Natural killer cell (primary cell): ENCODE results near the gene MTMR3. TPM values are rescaled to one million over a fixed set of nuclear protein-coding genes. Genes with fewer than 3 reads are reported as not detected.

ENCODE experiments used
- ATAC-seq, 3 donors: fragments of 150-1000 bp in 2 of 3; fragments of 200-7000 bp in 1 of 3; cut with Tn5 transposase; 1 replicate in 1 of 3; 2 replicates in 2 of 3; pipeline ENCODE4 v1.10.0; 2021; ENCODE audit warnings: mild to moderate bottlenecking in 2 of 3, moderate library complexity in 2 of 3
- DNase-seq, 2 donors: peaks; one replicate each; pipeline versions ENCODE4 v3.0.0 to v3.0.0-alpha.2; 2013 to 2021; ENCODE audit warnings: mixed read lengths in 1 of 2
- H3K27ac ChIP-seq: one replicate; pipeline ENCODE4 v1.5.1; 2013; ENCODE audit warnings: mild to moderate bottlenecking, low read length
- H3K27me3 ChIP-seq: one replicate; pipeline ENCODE4 v1.6.1; 2013; ENCODE audit warnings: low read length; ENCODE audit not compliant: control insufficient read depth, insufficient read depth
- H3K36me3 ChIP-seq: one replicate; pipeline ENCODE4 v1.6.1; 2013; ENCODE audit warnings: low read length; ENCODE audit not compliant: control insufficient read depth, insufficient read depth
- H3K4me1 ChIP-seq: one replicate; pipeline ENCODE4 v1.6.1; 2013; ENCODE audit warnings: low read length; ENCODE audit not compliant: control insufficient read depth, insufficient read depth
- H3K4me3 ChIP-seq: one replicate; pipeline ENCODE4 v1.5.1; 2013; ENCODE audit warnings: low read length
- H3K9me3 ChIP-seq: one replicate; pipeline ENCODE4 v1.6.1; 2013; ENCODE audit warnings: low read length; ENCODE audit not compliant: control insufficient read depth, insufficient read depth
- H3K27ac Mint-ChIP-seq, 2 donors: one replicate each; pipeline ENCODE4 v1.8.0; 2022; ENCODE audit warnings: mild to moderate bottlenecking in 2 of 2, mixed read lengths in 2 of 2, moderate library complexity in 1 of 2
- H3K27me3 Mint-ChIP-seq, 2 donors: one replicate each; pipeline ENCODE4 v1.8.0; 2022; ENCODE audit warnings: low read depth in 2 of 2, mixed read lengths in 2 of 2
- H3K36me3 Mint-ChIP-seq: one replicate; pipeline ENCODE4 v1.8.0; 2022; ENCODE audit warnings: mixed read lengths
- H3K4me1 Mint-ChIP-seq, 2 donors: one replicate each; pipeline ENCODE4 v1.8.0; 2022; ENCODE audit warnings: mixed read lengths in 2 of 2
- H3K4me3 Mint-ChIP-seq: one replicate; pipeline ENCODE4 v1.8.0; 2022; ENCODE audit warnings: mild to moderate bottlenecking, moderate library complexity, mixed read lengths
- H3K9me3 Mint-ChIP-seq, 2 donors: one replicate each; pipeline ENCODE4 v1.8.0; 2022; ENCODE audit warnings: mixed read lengths in 2 of 2
- WGBS: methylation state at CpG from one replicate; pipeline ENCODE4 v1.1.7; 2013; ENCODE audit warnings: missing lambda C conversion rate; ENCODE audit not compliant: insufficient coverage; 5-methylcytosine and 5-hydroxymethylcytosine counted together
- intact Hi-C: fragments of 100-400 bp; cut with micrococcal nuclease; formaldehyde crosslinking; loops from one replicate; pipeline ENCODE4 v1.14.2; 2022
- total RNA-seq, 4 donors: library from RNA; stranded (reverse); fragments of 120-200 nt in 1 of 4; gene quantifications; one replicate each; pipeline versions ENCODE4 v1.2.3 to v1.2.4, GENCODE V29; 2013 to 2022
- TF ChIP-seq, protein P1 (sequence below): fragments of 200-600 bp; IDR thresholded peaks from one replicate; pipeline ENCODE4 v1.8.0; 2022; ENCODE audit warnings: antibody characterized with exemption

Gene MTMR3
- total RNA-seq, 3 donors from 2014 or later (not counting 1 experiment from before 2014, with no cell fraction given), result 62.1 to 83.4 (median 75.6) TPM

DNA sequence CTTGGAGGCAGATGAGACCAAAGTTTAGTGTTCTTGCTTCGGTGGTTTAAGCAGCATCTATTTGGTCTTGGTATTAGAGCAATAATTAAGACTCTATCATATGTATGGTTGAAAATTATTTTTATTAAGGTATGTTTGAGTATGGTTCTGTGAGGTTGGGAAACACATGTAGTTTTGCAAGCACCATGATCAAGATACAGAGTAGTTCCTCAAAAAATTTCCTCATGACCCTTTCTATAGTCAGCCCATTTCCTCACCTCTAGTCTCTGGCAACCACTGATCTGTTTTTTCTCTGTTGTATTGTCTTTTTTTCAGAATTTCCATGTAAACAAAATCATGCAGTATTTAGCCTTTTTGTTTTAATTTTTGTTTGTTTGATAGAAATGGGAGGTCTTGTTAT, 18.4 kb downstream of the MTMR3 start:
- intact Hi-C loops, result no loop called here
- 100% methylated on average over 1 of the region's 1 CpG for WGBS
- Histone ChIP-seq H3K27ac (no peak overlapping the region), H3K27me3 (no peaks in the 10 kb centered on the region), H3K4me3 (no peak overlapping the region), H3K36me3 (no peaks in the 10 kb centered on the region), H3K4me1 (no peaks in the 10 kb centered on the region), H3K9me3 (no peaks in the 10 kb centered on the region)
- Mint-ChIP-seq H3K4me3 (no peak overlapping the region), H3K36me3 (no peaks in the 10 kb centered on the region), H3K27ac (no peak overlapping the region), H3K4me1 (peaks cover 29 to 35% of the 10 kb centered on the region in 2 donors), H3K27me3 (no peaks in the 10 kb centered on the region), H3K9me3 (no peaks in the 10 kb centered on the region)
- TF ChIP-seq, protein P1, sequence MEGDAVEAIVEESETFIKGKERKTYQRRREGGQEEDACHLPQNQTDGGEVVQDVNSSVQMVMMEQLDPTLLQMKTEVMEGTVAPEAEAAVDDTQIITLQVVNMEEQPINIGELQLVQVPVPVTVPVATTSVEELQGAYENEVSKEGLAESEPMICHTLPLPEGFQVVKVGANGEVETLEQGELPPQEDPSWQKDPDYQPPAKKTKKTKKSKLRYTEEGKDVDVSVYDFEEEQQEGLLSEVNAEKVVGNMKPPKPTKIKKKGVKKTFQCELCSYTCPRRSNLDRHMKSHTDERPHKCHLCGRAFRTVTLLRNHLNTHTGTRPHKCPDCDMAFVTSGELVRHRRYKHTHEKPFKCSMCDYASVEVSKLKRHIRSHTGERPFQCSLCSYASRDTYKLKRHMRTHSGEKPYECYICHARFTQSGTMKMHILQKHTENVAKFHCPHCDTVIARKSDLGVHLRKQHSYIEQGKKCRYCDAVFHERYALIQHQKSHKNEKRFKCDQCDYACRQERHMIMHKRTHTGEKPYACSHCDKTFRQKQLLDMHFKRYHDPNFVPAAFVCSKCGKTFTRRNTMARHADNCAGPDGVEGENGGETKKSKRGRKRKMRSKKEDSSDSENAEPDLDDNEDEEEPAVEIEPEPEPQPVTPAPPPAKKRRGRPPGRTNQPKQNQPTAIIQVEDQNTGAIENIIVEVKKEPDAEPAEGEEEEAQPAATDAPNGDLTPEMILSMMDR, result no peak
- ATAC-seq (no peak), DNase-seq (no peak)

DNA sequence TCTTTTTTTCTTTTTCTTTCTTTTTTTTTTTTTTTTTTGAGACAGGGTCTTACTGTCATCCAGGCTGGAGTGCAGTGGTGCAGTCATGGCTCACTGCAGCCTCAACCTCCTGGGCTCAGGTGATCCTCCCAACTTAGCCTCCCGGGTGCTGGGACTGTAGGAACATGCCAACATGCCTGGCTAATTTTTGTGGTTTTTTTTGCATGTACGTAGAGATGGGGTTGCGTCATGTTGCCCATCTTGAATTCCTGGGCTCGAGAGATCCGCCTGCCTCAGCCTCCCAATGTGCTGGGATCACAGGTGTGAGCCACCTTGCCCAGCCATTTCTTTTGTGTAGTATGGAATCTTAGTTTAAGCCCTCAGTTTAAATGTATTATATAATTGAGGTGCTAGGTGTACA, 20.4 kb downstream of the MTMR3 start:
- 93% methylated on average over 5 of the region's 5 CpGs for WGBS
- Mint-ChIP-seq H3K36me3 (no peaks in the 10 kb centered on the region), H3K27ac (no peak overlapping the region), H3K9me3 (no peaks in the 10 kb centered on the region), H3K4me1 (peaks cover 45 to 50% of the 10 kb centered on the region in 2 donors), H3K27me3 (no peaks in the 10 kb centered on the region), H3K4me3 (no peak overlapping the region)
- TF ChIP-seq, protein P1, result no peak
- ATAC-seq (no peak), DNase-seq (no peak)
- intact Hi-C loops, result no loop called here
- Histone ChIP-seq H3K4me1 (peaks cover 3% of the 10 kb centered on the region), H3K36me3 (no peaks in the 10 kb centered on the region), H3K27ac (no peak overlapping the region), H3K9me3 (no peaks in the 10 kb centered on the region), H3K27me3 (no peaks in the 10 kb centered on the region), H3K4me3 (no peak overlapping the region)

DNA sequence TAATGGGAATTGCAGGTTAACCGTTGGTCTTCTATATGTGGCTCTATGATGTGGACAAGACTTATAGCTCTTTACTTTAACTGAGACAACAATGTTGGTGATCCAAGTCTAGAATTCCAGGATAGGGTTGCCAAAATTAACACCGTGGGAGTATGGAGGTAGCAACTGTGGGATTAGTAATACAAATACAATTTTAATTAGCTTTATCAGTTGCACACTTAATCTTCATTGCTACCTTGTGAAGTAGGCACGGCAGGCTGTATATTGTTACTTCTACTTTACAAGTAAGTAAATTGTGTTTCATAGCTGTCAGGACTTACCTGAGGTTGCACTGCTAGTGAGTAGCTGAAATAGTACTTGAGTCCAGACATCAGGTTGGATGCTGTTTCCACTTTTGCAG, 21.0 kb downstream of the MTMR3 start:
- no peak for DNase-seq
- Mint-ChIP-seq H3K27ac (no peak overlapping the region), H3K27me3 (no peaks in the 10 kb centered on the region), H3K4me1 (peaks cover 49 to 51% of the 10 kb centered on the region in 2 donors), H3K4me3 (no peak overlapping the region), H3K36me3 (no peaks in the 10 kb centered on the region), H3K9me3 (no peaks in the 10 kb centered on the region)
- H3K27me3 ChIP-seq, result no peaks in the 10 kb centered on the region
- H3K36me3 ChIP-seq, result no peaks in the 10 kb centered on the region
- H3K4me3 ChIP-seq, result no peak overlapping the region
- 100% methylated on average over 2 of the region's 3 CpGs for WGBS
- intact Hi-C loops, result no loop called here
- ATAC-seq, result no peak
- H3K4me1 ChIP-seq, result peaks cover 3% of the 10 kb centered on the region
- TF ChIP-seq, protein P1, result no peak
- H3K9me3 ChIP-seq, result no peaks in the 10 kb centered on the region
- no peak overlapping the region for H3K27ac ChIP-seq

DNA sequence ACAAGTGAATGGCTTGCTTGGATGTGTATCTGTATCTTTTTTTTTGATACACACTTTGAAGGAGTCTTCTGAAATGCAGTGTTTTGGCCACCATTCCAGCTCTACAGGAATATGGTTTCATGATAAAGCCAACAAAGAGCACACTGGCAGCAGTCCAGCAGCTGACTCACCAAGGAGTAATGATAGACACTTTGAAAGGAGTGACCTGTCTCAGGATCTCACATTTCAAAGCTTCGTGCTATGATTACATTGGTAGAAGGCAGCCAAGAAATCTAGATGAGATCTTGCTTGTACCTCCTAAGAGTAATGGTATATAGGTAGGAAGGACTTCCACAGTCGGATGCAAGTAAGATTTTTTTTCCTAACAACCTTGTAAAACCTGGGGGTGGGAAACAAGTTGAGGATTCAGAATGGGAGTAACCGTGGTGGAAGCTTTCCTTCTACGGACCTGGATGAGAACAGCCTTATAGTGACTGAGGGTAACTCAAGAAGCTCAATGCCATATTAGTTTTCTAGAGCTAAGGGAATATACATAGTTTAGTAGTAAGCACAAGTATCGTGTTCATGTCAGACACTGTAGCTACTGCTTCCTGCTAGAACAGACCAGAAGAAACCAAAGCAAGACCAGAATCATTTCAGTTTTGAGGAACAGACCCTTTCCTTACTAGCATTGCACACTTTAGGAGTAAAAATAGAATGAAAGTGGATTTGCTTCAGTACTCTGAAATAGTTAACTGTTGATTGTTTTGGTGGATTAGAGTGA, 25.0 kb downstream of the MTMR3 start:
- WGBS, result 79% methylated on average over 5 of the region's 5 CpGs
- Mint-ChIP-seq H3K36me3 (no peaks in the 10 kb centered on the region), H3K27me3 (no peaks in the 10 kb centered on the region), H3K4me3 (no peak overlapping the region), H3K27ac (peak overlapping the region in 1 of 2 donors; percentile 33), H3K4me1 (peaks cover 51 to 53% of the 10 kb centered on the region in 2 donors), H3K9me3 (no peaks in the 10 kb centered on the region)
- ATAC-seq, result no peak
- intact Hi-C loops, result no loop called here
- H3K36me3 ChIP-seq, result no peaks in the 10 kb centered on the region
- H3K4me3 ChIP-seq, result no peak overlapping the region
- no peaks in the 10 kb centered on the region for H3K27me3 ChIP-seq
- no peak for DNase-seq
- H3K4me1 ChIP-seq, result peaks cover 3% of the 10 kb centered on the region
- H3K27ac ChIP-seq, result no peak overlapping the region
- H3K9me3 ChIP-seq, result no peaks in the 10 kb centered on the region
- TF ChIP-seq, protein P1, result no peak
